Mucosa of descending colon (tissue), 3 donors: ENCODE data around the gene AKR1C3. TPM values are rescaled to one million over a fixed set of nuclear protein-coding genes. Genes with fewer than 3 reads are reported as not detected.

Experiments
- ATAC-seq: fragments of 200-7000 bp; cut with Tn5 transposase; one replicate; pipeline ENCODE4 v1.9.1; 2020; ENCODE audit warnings: mild to moderate bottlenecking, moderate library complexity
- DNase-seq, 3 donors: peaks; one replicate each; pipeline ENCODE4 v3.0.0-alpha.2; 2020
- H3K36me3 ChIP-seq: fragments of 200-600 bp; one replicate; pipeline ENCODE4 v1.8.0; 2021; ENCODE audit warnings: low read depth, mild to moderate bottlenecking
- H3K4me1 ChIP-seq: fragments of 200-600 bp; one replicate; pipeline ENCODE4 v1.8.0; 2021; ENCODE audit warnings: low read depth, mild to moderate bottlenecking
- H3K4me3 ChIP-seq: fragments of 200-600 bp; one replicate; pipeline ENCODE4 v1.8.0; 2021; ENCODE audit warnings: mild to moderate bottlenecking
- H3K9me3 ChIP-seq: fragments of 200-600 bp; one replicate; pipeline ENCODE4 v1.8.0; 2021; ENCODE audit warnings: mild to moderate bottlenecking
- CTCF ChIP-seq: fragments of 200-600 bp; IDR thresholded peaks from one replicate; pipeline ENCODE4 v1.8.0; 2022; ENCODE audit warnings: antibody characterized with exemption, mild to moderate bottlenecking
- intact Hi-C, 2 donors: fragments of 100-400 bp; cut with DNase I in 1 of 2; cut with micrococcal nuclease in 1 of 2; formaldehyde crosslinking; loops; one replicate each; pipeline versions ENCODE4 v1.11.0 to v1.11.1; 2022; cut with DNase I, micrococcal nuclease
- total RNA-seq, 3 donors: library from RNA; stranded (reverse); fragmentation: NEBNext Ultra II Directional in 2 of 3; extraction: Animal tissue kit (Norgen Biotek cat#: 25700) in 2 of 3; gene quantifications; one replicate each; pipeline versions ENCODE4 v1.2.1 to v1.2.4, GENCODE V29; 2021 to 2023
- donor health status: DM: no; HTN: no; CAD: no; lungs with moderate emphysema.
- donor health status: DM: no; HTN: no; CAD: no.
- donor health status: DM: no; HTN: yes; CAD: no.

AKR1C3 gene
- total RNA-seq, 3 donors from 2014 or later, result 110 to 384 (median 308) TPM

GRCh38 chr10:5148678-5149032, 54.4 kb downstream of the AKR1C3 start:
- ATAC-seq, result no peak
- DNase-seq, result no peak
- intact Hi-C loops, result no loop called here
- TF ChIP-seq CTCF, result no peak
- H3K36me3 ChIP-seq, result no peaks in the 10 kb centered on the region
- no peak overlapping the region for H3K4me3 ChIP-seq
- peaks cover 16% of the 10 kb centered on the region for H3K4me1 ChIP-seq
- H3K9me3 ChIP-seq, result peaks cover 5% of the 10 kb centered on the region

- ATAC-seq, result no peak
- intact Hi-C loops, result no loop called here
- no peak for TF ChIP-seq CTCF
- Histone ChIP-seq H3K4me1 (peaks cover 16% of the 10 kb centered on the region), H3K4me3 (no peak overlapping the region), H3K9me3 (peaks cover 5% of the 10 kb centered on the region), H3K36me3 (no peaks in the 10 kb centered on the region)
- no peak for DNase-seq
These were observed 56.9 kb downstream of the AKR1C3 start for GRCh38 chr10:5151076-5151475.

GRCh38 chr10:5155951-5156350, 61.7 kb downstream of the AKR1C3 start:
- no peak for ATAC-seq
- Histone ChIP-seq H3K36me3 (no peaks in the 10 kb centered on the region), H3K9me3 (no peaks in the 10 kb centered on the region), H3K4me3 (no peak overlapping the region), H3K4me1 (no peaks in the 10 kb centered on the region)
- DNase-seq, result no peak
- intact Hi-C loops, result no loop called here
- no peak for TF ChIP-seq CTCF

Other genes with a start within 250 kb of the AKR1C3 start
- gene AKR1C1, start 131.0 kb upstream of the AKR1C3 start, total RNA-seq, result 10 to 100 TPM; 28.4 to 66.9 (median 38.3) TPM
- gene AKR1C2, start 90.6 kb upstream of the AKR1C3 start, total RNA-seq, result 10 to 100 TPM; 19.5 to 39.7 (median 20.0) TPM
- gene AKR1C8, start 90.7 kb downstream of the AKR1C3 start, total RNA-seq, result not detected
- not detected for gene AKR1C4, start 102.4 kb downstream of the AKR1C3 start, total RNA-seq